Activated naive CD4-positive, alpha-beta T cell treated with anti-CD3 and anti-CD28 coated beads, Interleukin-2, amount 50 U/mL, for 24 hours (primary cell): ENCODE results near the gene WDR27.
A peak's percentile ranks its signal among the peaks of the same experiment; 100 is the strongest.
"Not testable (repeated sequence)": the region's sequence is repeated elsewhere in the genome, so short reads cannot be mapped to it uniquely, and the experiment has no call there.

ENCODE experiments used
- H3K27ac Mint-ChIP-seq: one replicate; pipeline ENCODE4 v1.8.0; 2021; ENCODE audit warnings: mild to moderate bottlenecking, mixed read lengths
- H3K27me3 Mint-ChIP-seq: one replicate; pipeline ENCODE4 v1.8.0; 2021; ENCODE audit warnings: mixed read lengths
- H3K36me3 Mint-ChIP-seq: one replicate; pipeline ENCODE4 v1.8.0; 2021; ENCODE audit warnings: mixed read lengths
- H3K4me1 Mint-ChIP-seq: one replicate; pipeline ENCODE4 v1.8.0; 2021; ENCODE audit warnings: mixed read lengths
- H3K4me3 Mint-ChIP-seq: one replicate; pipeline ENCODE4 v1.8.0; 2021; ENCODE audit warnings: mild to moderate bottlenecking, mixed read lengths
- H3K9me3 Mint-ChIP-seq: one replicate; pipeline ENCODE4 v1.8.0; 2021; ENCODE audit warnings: mixed read lengths

The WDR27 gene

GRCh38 chr6:169659820-169660610 lies 41.8 kb downstream of the WDR27 start:
- no peaks in the 10 kb centered on the region for H3K27me3 Mint-ChIP-seq
- H3K4me3 Mint-ChIP-seq: no peak overlapping the region
- H3K27ac Mint-ChIP-seq: no peak overlapping the region
- no peaks in the 10 kb centered on the region for H3K9me3 Mint-ChIP-seq
- H3K36me3 Mint-ChIP-seq: peaks cover 18% of the 10 kb centered on the region
- H3K4me1 Mint-ChIP-seq: peaks cover 4% of the 10 kb centered on the region

GRCh38 chr6:169657284-169657610 lies 44.6 kb downstream of the WDR27 start:
- no peaks in the 10 kb centered on the region for H3K9me3 Mint-ChIP-seq
- H3K27ac Mint-ChIP-seq: no peak overlapping the region
- H3K36me3 Mint-ChIP-seq: peaks cover 10% of the 10 kb centered on the region
- H3K4me3 Mint-ChIP-seq: no peak overlapping the region
- H3K4me1 Mint-ChIP-seq: peaks cover 16% of the 10 kb centered on the region
- no peaks in the 10 kb centered on the region for H3K27me3 Mint-ChIP-seq

DNA sequence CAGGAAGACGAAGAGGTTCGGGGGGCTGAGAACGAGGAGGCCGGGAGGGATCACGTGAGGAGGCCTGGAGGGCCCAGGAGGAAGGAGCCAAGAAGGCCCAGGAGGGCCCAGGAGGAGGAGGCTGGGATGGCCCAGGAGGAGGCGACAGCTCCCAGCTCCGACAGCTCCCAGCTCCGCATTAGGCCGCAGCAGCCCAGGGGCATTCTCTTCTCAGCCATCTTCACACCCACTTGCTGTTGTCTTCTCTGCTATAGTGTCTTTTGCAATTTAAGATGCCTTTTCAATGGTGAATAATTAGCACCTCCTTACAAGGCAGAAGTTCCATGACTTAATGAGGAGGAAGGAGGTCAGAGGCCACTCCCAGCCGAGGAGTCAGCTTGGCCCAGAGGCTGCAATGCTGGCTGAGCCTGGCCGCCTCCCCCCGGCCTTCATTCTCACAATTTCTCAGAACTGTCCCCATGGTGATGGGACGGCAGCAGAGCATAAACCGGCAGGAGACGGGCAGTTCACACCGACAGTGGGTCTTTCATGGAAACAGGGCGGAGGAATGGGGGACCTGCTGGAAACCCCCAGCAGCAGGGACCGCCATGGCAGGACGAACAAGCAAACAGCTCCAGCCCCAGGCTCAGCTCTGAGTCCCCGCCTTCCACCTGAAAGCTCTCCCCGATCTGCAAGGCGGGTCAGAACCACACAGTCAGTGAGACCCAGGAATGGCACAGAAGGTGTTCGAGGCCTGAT lies 45.1 kb downstream of the WDR27 start:
- H3K36me3 Mint-ChIP-seq: peaks cover 11% of the 10 kb centered on the region
- no peak overlapping the region for H3K4me3 Mint-ChIP-seq
- no peaks in the 10 kb centered on the region for H3K9me3 Mint-ChIP-seq
- peaks cover 16% of the 10 kb centered on the region for H3K4me1 Mint-ChIP-seq
- H3K27me3 Mint-ChIP-seq: no peaks in the 10 kb centered on the region
- no peak overlapping the region for H3K27ac Mint-ChIP-seq

- Mint-ChIP-seq H3K9me3 (no peaks in the 10 kb centered on the region), H3K27me3 (no peaks in the 10 kb centered on the region), H3K36me3 (peaks cover 10% of the 10 kb centered on the region), H3K27ac (peak overlapping the region; percentile 90), H3K4me3 (peak overlapping the region; percentile 91), H3K4me1 (peaks cover 16% of the 10 kb centered on the region)
Measured at GRCh38 chr6:169654598-169655391, 47.0 kb downstream of the WDR27 start.

- H3K9me3 Mint-ChIP-seq: no peaks in the 10 kb centered on the region
- H3K4me3 Mint-ChIP-seq: peak overlapping the region; percentile 91
- H3K27ac Mint-ChIP-seq: peak overlapping the region; percentile 51
- peaks cover 16% of the 10 kb centered on the region for H3K4me1 Mint-ChIP-seq
- peaks cover 9% of the 10 kb centered on the region for H3K36me3 Mint-ChIP-seq
- H3K27me3 Mint-ChIP-seq: no peaks in the 10 kb centered on the region
Measured at GRCh38 chr6:169653691-169654090, 48.1 kb downstream of the WDR27 start.

- Mint-ChIP-seq H3K9me3 (no peaks in the 10 kb centered on the region), H3K4me3 (no peak overlapping the region), H3K27ac (no peak overlapping the region), H3K27me3 (no peaks in the 10 kb centered on the region), H3K4me1 (peaks cover 16% of the 10 kb centered on the region), H3K36me3 (peaks cover 8% of the 10 kb centered on the region)
Measured at GRCh38 chr6:169652896-169653295, 48.9 kb downstream of the WDR27 start.

DNA sequence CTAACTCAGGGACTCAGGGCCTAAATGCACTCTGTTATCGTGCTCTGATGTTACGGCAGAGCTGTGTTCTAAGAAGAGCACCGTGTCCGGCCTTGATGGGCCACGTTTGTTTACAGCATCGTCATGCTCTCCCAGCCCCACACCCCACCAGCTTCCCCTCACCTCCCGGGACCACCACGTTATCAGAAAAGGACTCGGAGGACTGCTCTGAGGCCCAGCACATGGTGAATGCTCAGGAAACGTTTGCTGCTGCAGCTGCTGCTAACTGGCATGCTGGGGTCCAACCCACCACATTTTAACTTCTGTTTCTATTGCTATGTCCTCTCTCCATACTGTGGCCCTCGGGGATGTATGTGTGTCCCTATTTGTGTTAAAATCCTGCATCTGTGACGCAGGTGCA lies 50.3 kb downstream of the WDR27 start:
- peaks cover 2% of the 10 kb centered on the region for H3K36me3 Mint-ChIP-seq
- no peak overlapping the region for H3K4me3 Mint-ChIP-seq
- no peaks in the 10 kb centered on the region for H3K27me3 Mint-ChIP-seq
- H3K9me3 Mint-ChIP-seq: no peaks in the 10 kb centered on the region
- H3K4me1 Mint-ChIP-seq: peaks cover 16% of the 10 kb centered on the region
- no peak overlapping the region for H3K27ac Mint-ChIP-seq

DNA sequence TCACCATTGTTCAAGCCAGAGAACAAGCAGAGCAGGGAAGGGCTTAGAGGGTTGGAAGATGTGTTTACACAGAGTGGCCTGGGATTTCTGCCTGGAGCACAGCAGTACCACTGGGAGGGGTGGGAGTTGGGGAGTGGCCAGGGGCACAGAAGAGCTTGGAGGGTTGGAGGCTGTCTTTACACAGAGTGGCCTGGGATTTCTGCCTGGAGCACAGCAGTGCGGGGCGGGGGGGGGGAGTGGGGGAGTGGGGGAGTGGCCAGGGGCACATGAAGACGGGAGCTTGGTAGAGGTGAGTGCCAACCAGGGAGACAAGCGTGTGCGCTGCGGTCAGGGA lies 50.9 kb downstream of the WDR27 start:
- Mint-ChIP-seq H3K36me3 (peaks cover 2% of the 10 kb centered on the region), H3K9me3 (no peaks in the 10 kb centered on the region), H3K4me1 (peaks cover 16% of the 10 kb centered on the region), H3K27ac (no peak overlapping the region), H3K27me3 (no peaks in the 10 kb centered on the region), H3K4me3 (no peak overlapping the region)

DNA sequence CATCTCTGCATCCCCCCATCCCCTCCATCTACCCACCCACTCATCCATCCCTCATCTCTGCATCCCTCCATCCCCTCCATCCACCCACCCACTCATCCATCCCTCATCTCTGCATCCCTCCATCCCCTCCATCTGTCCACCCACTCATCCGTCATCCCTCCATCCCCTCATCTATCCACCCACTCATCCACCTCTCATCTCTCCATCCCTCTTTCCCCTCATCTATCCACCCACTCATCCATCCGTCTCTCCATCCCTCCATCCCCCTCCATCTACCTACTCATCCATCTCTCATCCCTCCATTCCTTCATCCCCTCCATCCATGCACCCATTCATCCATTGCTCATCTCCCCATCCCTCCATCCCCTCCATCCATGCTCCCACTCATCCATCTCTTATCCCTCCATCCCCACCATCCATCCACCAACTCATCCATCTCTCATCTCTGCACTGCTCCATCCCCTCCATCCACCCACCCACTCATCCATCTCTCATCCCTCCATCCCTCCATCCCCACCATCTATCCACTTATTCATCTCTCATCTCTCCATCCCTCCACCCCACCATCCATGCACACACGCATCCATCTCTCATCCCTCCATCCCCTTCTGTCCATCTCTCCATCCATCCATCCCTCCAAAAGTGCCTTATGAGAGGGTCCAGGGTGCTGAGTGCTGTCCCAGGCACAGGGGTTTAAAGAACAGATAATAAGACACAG lies 51.4 kb downstream of the WDR27 start:
- H3K4me3 Mint-ChIP-seq: no peak overlapping the region
- H3K27ac Mint-ChIP-seq: no peak overlapping the region
- no peaks in the 10 kb centered on the region for H3K27me3 Mint-ChIP-seq
- no peaks in the 10 kb centered on the region for H3K9me3 Mint-ChIP-seq
- peaks cover 16% of the 10 kb centered on the region for H3K4me1 Mint-ChIP-seq
- H3K36me3 Mint-ChIP-seq: peaks cover 2% of the 10 kb centered on the region

DNA sequence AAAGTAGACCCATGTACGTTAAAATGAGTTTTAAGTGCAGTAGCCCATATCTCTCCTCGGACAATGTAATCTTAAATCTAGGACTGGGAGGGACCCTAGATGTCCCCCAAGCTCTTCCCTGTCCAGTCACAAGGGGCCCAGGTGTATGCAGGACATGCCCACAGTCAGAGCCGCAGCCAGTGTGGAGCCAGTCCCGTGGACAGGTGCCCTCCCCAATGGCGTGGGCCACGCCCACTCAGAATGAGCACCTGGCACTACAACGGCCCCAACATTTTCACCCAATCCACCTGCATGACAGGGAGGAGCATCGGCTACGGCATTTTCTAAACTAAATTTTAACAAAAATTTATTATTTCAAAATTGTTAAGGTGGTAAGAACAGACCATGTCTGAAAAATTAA lies 53.2 kb downstream of the WDR27 start:
- H3K36me3 Mint-ChIP-seq: peaks cover 2% of the 10 kb centered on the region
- H3K4me3 Mint-ChIP-seq: no peak overlapping the region
- no peaks in the 10 kb centered on the region for H3K27me3 Mint-ChIP-seq
- no peaks in the 10 kb centered on the region for H3K4me1 Mint-ChIP-seq
- H3K9me3 Mint-ChIP-seq: no peaks in the 10 kb centered on the region
- H3K27ac Mint-ChIP-seq: no peak overlapping the region

GRCh38 chr6:169648092-169648491 lies 53.7 kb downstream of the WDR27 start:
- H3K4me3 Mint-ChIP-seq: no peak overlapping the region
- no peak overlapping the region for H3K27ac Mint-ChIP-seq
- peaks cover 4% of the 10 kb centered on the region for H3K36me3 Mint-ChIP-seq
- H3K9me3 Mint-ChIP-seq: no peaks in the 10 kb centered on the region
- H3K4me1 Mint-ChIP-seq: no peaks in the 10 kb centered on the region
- H3K27me3 Mint-ChIP-seq: no peaks in the 10 kb centered on the region

- no peaks in the 10 kb centered on the region for H3K9me3 Mint-ChIP-seq
- H3K4me1 Mint-ChIP-seq: no peaks in the 10 kb centered on the region
- H3K4me3 Mint-ChIP-seq: no peak overlapping the region
- H3K27me3 Mint-ChIP-seq: no peaks in the 10 kb centered on the region
- H3K27ac Mint-ChIP-seq: no peak overlapping the region
- H3K36me3 Mint-ChIP-seq: peaks cover 7% of the 10 kb centered on the region
Measured at GRCh38 chr6:169647637-169648036, 54.2 kb downstream of the WDR27 start.

GRCh38 chr6:169646906-169647567 lies 54.8 kb downstream of the WDR27 start:
- H3K9me3 Mint-ChIP-seq: no peaks in the 10 kb centered on the region
- H3K36me3 Mint-ChIP-seq: peaks cover 8% of the 10 kb centered on the region
- no peaks in the 10 kb centered on the region for H3K27me3 Mint-ChIP-seq
- no peak overlapping the region for H3K27ac Mint-ChIP-seq
- H3K4me1 Mint-ChIP-seq: no peaks in the 10 kb centered on the region
- H3K4me3 Mint-ChIP-seq: no peak overlapping the region

DNA sequence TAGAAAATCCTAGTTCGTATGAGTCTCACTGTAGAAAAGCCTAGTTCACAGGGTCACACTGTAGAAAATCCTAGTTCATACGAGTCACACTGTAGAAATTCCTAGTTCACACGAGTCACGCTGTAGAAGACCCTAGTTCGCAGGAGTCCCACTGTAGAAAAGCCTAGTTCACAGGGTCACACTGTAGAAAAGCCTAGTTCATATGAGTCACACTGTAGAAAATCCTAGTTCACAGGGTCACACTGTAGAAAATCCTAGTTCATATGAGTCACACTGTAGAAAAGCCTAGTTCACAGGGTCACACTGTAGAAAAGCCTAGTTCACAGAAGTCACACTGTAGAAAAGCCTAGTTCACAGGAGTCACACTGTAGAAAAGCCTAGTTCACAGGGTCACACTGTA lies 56.4 kb downstream of the WDR27 start:
- H3K36me3 Mint-ChIP-seq, H3K27ac Mint-ChIP-seq, H3K4me3 Mint-ChIP-seq, H3K27me3 Mint-ChIP-seq, H3K4me1 Mint-ChIP-seq, H3K9me3 Mint-ChIP-seq: not testable (repeated sequence)

- H3K36me3 Mint-ChIP-seq: peaks cover 6% of the 10 kb centered on the region
- H3K27me3 Mint-ChIP-seq: no peaks in the 10 kb centered on the region
- no peaks in the 10 kb centered on the region for H3K9me3 Mint-ChIP-seq
- H3K4me3 Mint-ChIP-seq: no peak overlapping the region
- H3K27ac Mint-ChIP-seq: no peak overlapping the region
- no peaks in the 10 kb centered on the region for H3K4me1 Mint-ChIP-seq
Measured at GRCh38 chr6:169643521-169643920, 58.3 kb downstream of the WDR27 start.
